ENCODE results near the gene EARS2.

DNA sequence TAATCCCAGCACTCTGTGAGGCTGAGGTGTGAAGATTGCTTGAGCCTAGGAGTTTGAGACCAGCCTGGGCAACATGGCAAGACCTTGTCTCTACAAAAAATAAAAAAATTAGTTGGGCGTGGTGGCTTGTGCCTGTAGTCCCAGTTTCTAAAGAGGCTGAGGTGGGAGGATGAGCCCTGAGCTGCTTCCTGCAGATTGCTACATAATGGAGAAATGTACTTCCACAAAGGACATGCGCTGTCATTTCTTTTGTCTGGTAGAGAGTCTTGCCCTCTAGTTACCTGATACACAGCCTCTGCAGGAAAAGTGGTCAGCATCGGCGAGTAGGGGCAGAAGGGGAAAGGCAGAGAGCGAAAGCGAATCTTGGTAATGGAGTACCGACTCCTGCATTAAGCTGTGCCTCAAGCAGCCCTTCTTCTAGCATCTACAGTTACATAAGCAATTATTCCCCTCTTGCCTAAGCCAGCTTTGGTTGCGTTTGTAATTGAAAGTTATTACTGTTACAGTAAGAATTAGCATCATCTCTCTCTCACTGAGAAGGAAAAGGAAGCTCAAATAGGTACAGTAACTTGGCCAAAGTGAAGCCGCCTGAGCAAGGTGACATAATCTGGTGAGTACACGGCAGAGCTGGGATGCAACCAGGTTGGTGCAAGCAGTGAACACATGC, 28.4 kb downstream of the EARS2 start:
- TF ChIP-seq, protein P1, sequence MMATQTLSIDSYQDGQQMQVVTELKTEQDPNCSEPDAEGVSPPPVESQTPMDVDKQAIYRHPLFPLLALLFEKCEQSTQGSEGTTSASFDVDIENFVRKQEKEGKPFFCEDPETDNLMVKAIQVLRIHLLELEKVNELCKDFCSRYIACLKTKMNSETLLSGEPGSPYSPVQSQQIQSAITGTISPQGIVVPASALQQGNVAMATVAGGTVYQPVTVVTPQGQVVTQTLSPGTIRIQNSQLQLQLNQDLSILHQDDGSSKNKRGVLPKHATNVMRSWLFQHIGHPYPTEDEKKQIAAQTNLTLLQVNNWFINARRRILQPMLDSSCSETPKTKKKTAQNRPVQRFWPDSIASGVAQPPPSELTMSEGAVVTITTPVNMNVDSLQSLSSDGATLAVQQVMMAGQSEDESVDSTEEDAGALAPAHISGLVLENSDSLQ (IDR thresholded peaks at IDR 0.05) = no peak
- TF ChIP-seq HDGF (IDR thresholded peaks at IDR 0.05; ENCODE audit: borderline replicate concordance) (no peak), BHLHE40 (IDR thresholded peaks at IDR 0.05; ENCODE audit: borderline replicate concordance) (no peak), SUZ12 (IDR thresholded peaks at IDR 0.05) (no peak), SP1 (IDR thresholded peaks at IDR 0.05) (no peak)
